Cerebellar nuclear complex (tissue), 1 donor: ENCODE data around the gene BNIP3.
"Not testable (repeated sequence)": the region's sequence is repeated elsewhere in the genome, so short reads cannot be mapped to it uniquely, and the experiment has no call there.

Experiments
- DNase-seq, 2 experiments: peaks; one replicate each; lab custom pipeline; 2025; lab: John Stamatoyannopoulos, UW

Gene BNIP3

GRCh38 chr10:131977323-131978096 is 4.2 kb downstream of the BNIP3 start:
- DNase-seq = no peak

- no peak for DNase-seq
Observed at GRCh38 chr10:131975796-131976195, 5.9 kb downstream of the BNIP3 start.

GRCh38 chr10:131975003-131975402 is 6.7 kb downstream of the BNIP3 start:
- no peak for DNase-seq

GRCh38 chr10:131974034-131974817 is 7.5 kb downstream of the BNIP3 start:
- DNase-seq = no peak

GRCh38 chr10:131973160-131973951 is 8.4 kb downstream of the BNIP3 start:
- DNase-seq = peak; percentile 10 to 37

GRCh38 chr10:131972474-131973071 is 9.2 kb downstream of the BNIP3 start:
- DNase-seq = no peak

GRCh38 chr10:131971591-131971990 is 10.1 kb downstream of the BNIP3 start:
- no peak for DNase-seq

GRCh38 chr10:131970946-131971345 is 10.8 kb downstream of the BNIP3 start:
- DNase-seq = no peak

- no peak for DNase-seq
Observed at GRCh38 chr10:131968949-131969348, 12.8 kb downstream of the BNIP3 start.

- DNase-seq = no peak
Observed at GRCh38 chr10:131964298-131964697, 17.4 kb downstream of the BNIP3 start.

- DNase-seq = no peak
Observed at GRCh38 chr10:131963811-131964210, 17.9 kb downstream of the BNIP3 start.

- no peak for DNase-seq
Observed at GRCh38 chr10:131963350-131963749, 18.4 kb downstream of the BNIP3 start.

GRCh38 chr10:131961777-131962662 is 19.7 kb downstream of the BNIP3 start:
- DNase-seq = peak; percentile 7 to 35

- DNase-seq = no peak
Observed at GRCh38 chr10:131961047-131961776, 20.5 kb downstream of the BNIP3 start.

- no peak for DNase-seq
Observed at GRCh38 chr10:131960631-131961046, 21.1 kb downstream of the BNIP3 start.

GRCh38 chr10:131959841-131960240 is 21.9 kb downstream of the BNIP3 start:
- no peak for DNase-seq

GRCh38 chr10:131955591-131956340 is 26.0 kb downstream of the BNIP3 start:
- DNase-seq = no peak

- peak in 1 of 2 experiments; percentile 48 for DNase-seq
Observed at GRCh38 chr10:131954356-131954965, 27.3 kb downstream of the BNIP3 start.

- not testable (repeated sequence) for DNase-seq
Observed at GRCh38 chr10:131949908-131950307, 31.8 kb downstream of the BNIP3 start.
